ENCODE data around the gene BRINP2. TPM values are rescaled to one million over a fixed set of nuclear protein-coding genes. Genes with fewer than 3 reads are reported as not detected.

BRINP2 gene
- total RNA-seq, 1 experiment from 2014 or later = 0.24 TPM

DNA sequence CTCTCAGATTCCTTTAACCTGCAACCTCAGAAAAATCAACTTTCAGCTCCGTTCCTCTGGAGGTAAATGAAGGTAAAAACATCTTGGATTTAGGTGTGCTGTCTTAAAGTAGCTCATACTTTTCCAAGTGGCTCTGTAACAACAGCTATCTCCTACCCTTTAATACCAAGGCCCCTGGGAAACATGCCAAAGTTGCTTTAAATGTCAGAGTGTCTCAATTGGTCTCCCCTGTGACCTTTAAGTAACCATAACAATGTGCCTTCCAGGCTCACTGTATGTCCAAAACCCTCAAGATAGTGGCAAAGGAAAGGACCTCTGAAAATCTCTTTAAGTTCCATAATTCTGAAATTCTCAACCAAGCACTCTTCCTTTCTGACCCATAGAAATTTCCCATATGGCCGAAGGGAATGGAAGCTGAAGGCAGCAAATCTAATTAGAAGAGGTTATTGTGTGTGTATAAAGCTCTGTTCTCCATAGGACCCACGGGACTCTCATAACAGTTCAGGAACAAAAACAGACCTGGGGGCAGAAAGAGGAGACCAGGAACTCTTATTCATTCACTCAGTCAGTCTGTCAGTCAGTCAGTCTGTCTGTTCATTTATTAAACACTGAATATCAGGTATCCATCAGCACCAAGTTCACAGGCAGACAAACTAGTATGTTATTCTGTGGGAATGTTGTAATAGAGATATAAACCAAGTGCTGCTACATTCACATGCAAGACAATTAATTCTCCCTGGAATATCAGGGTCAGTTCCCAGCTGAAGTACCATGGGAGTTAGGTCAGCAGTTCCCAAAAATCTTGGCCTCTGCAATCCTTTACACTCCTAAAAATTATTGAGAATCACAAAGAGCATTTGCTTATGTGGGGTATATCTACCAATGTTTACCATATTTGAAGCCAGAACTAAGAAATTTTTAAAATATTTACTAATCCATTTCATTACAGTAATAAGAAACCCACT is 25.4 kb upstream of the BRINP2 start:
- Mint-ChIP-seq H3K4me1 (peaks cover 19% of the 10 kb centered on the region), H3K27me3 (ENCODE audit: low read depth) (no peaks in the 10 kb centered on the region), H3K9me3 (no peaks in the 10 kb centered on the region), H3K36me3 (no peaks in the 10 kb centered on the region), H3K27ac (no peak overlapping the region), H3K4me3 (no peak overlapping the region)
- DNase-seq (ENCODE audit: low spot score) (no peak), ATAC-seq (no peak)
- POLR2A ChIA-PET = no interaction called here
- TF ChIP-seq CREM (CRISPR knock-in tag; IDR thresholded peaks at IDR 0.05) (no peak), ZBTB21 (CRISPR knock-in tag; IDR thresholded peaks at IDR 0.05; ENCODE audit: borderline replicate concordance) (no peak), ZNF416 (CRISPR knock-in tag; IDR thresholded peaks at IDR 0.05) (no peak), KAT7 (CRISPR knock-in tag; IDR thresholded peaks at IDR 0.05; ENCODE audit: borderline replicate concordance) (no peak)
- TF ChIP-seq, protein P1, sequence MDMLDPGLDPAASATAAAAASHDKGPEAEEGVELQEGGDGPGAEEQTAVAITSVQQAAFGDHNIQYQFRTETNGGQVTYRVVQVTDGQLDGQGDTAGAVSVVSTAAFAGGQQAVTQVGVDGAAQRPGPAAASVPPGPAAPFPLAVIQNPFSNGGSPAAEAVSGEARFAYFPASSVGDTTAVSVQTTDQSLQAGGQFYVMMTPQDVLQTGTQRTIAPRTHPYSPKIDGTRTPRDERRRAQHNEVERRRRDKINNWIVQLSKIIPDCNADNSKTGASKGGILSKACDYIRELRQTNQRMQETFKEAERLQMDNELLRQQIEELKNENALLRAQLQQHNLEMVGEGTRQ (CRISPR knock-in tag; IDR thresholded peaks at IDR 0.05) = no peak
- TF ChIP-seq, protein P2, sequence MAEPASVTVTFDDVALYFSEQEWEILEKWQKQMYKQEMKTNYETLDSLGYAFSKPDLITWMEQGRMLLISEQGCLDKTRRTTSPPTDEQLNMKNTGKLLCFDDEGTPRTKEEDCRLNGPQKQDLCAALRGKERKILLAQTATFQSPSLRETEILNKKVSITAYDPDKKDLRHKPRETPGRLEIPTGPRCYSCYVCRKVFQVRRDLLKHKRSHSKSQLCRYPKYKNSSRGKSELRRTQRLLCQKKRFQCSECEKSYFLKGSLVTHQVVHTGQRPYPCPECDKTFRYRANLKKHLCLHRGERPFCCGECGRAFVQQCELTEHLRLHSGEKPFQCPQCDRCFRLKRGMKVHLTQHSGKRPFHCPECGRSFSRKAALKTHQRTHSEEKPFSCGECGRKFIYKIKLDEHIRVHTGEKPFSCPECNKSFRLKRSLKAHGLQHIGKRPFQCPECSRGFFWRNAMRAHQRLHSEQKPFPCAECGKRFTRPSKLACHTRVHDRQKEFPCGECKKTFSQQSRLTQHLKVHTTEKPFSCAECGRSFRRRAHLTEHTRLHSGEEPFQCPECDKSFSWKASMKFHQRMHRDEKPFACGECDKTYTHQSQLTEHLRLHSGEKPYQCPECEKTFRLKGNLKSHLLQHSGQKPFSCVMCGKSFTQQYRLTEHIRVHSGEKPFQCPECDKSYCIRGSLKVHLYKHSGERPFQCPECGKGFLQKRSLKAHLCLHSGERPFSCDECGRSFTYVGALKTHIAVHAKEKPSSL (CRISPR knock-in tag; conservative IDR thresholded peaks at IDR 0.05) = no peak
- CTCF ChIA-PET = interaction anchor here (1.0 to 1.5 kb wide), 3 partner anchors 36 to 247 kb away, joined by 3 to 8 read pairs (median 3); no protein-coding TSS in a partner anchor

DNA sequence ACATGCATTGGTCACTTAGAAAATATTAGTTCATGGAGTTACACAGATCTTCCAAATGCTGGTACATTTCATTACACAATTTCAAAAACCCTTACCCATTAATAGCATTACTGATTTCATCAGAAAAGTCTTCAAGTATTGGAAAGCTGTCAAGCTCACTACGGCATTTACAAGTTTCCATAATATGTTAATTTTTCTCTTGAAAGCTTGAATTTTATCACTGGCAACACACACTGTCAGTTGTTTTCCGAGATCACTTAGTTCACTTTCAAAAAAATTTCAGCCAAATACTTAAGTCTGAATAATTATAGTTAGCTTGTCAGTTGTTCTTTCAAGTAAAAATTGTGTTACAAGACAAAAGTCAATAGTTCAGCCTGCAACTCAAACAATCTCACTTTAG is 24.3 kb upstream of the BRINP2 start:
- TF ChIP-seq EMX1 (CRISPR knock-in tag; IDR thresholded peaks at IDR 0.05) (no peak), GTF2I (CRISPR knock-in tag; conservative IDR thresholded peaks at IDR 0.05) (no peak), NFYB (CRISPR knock-in tag; conservative IDR thresholded peaks at IDR 0.05; ENCODE audit: low read depth) (no peak), ZNF671 (CRISPR knock-in tag; IDR thresholded peaks at IDR 0.05) (no peak)
- TF ChIP-seq, protein P3, sequence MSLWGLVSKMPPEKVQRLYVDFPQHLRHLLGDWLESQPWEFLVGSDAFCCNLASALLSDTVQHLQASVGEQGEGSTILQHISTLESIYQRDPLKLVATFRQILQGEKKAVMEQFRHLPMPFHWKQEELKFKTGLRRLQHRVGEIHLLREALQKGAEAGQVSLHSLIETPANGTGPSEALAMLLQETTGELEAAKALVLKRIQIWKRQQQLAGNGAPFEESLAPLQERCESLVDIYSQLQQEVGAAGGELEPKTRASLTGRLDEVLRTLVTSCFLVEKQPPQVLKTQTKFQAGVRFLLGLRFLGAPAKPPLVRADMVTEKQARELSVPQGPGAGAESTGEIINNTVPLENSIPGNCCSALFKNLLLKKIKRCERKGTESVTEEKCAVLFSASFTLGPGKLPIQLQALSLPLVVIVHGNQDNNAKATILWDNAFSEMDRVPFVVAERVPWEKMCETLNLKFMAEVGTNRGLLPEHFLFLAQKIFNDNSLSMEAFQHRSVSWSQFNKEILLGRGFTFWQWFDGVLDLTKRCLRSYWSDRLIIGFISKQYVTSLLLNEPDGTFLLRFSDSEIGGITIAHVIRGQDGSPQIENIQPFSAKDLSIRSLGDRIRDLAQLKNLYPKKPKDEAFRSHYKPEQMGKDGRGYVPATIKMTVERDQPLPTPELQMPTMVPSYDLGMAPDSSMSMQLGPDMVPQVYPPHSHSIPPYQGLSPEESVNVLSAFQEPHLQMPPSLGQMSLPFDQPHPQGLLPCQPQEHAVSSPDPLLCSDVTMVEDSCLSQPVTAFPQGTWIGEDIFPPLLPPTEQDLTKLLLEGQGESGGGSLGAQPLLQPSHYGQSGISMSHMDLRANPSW (CRISPR knock-in tag; conservative IDR thresholded peaks at IDR 0.05; ENCODE audit: low read depth) = no peak
- TF ChIP-seq, protein P4, sequence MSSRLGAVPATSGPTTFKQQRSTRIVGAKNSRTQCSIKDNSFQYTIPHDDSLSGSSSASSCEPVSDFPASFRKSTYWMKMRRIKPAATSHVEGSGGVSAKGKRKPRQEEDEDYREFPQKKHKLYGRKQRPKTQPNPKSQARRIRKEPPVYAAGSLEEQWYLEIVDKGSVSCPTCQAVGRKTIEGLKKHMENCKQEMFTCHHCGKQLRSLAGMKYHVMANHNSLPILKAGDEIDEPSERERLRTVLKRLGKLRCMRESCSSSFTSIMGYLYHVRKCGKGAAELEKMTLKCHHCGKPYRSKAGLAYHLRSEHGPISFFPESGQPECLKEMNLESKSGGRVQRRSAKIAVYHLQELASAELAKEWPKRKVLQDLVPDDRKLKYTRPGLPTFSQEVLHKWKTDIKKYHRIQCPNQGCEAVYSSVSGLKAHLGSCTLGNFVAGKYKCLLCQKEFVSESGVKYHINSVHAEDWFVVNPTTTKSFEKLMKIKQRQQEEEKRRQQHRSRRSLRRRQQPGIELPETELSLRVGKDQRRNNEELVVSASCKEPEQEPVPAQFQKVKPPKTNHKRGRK (CRISPR knock-in tag; IDR thresholded peaks at IDR 0.05; ENCODE audit: borderline replicate concordance) = no peak
- no peaks in the 10 kb centered on the region for H3K9me3 Mint-ChIP-seq
- H3K27me3 Mint-ChIP-seq (ENCODE audit: low read depth) = no peaks in the 10 kb centered on the region
- ATAC-seq = no peak
- no peak overlapping the region for H3K27ac Mint-ChIP-seq
- peaks cover 19% of the 10 kb centered on the region for H3K4me1 Mint-ChIP-seq
- H3K36me3 Mint-ChIP-seq = no peaks in the 10 kb centered on the region
- DNase-seq (ENCODE audit: low spot score) = no peak
- CTCF ChIA-PET = interaction anchor here (1.9 kb wide), 1 partner anchor 9 kb away, joined by 6 read pairs; no protein-coding TSS in a partner anchor
- no peak overlapping the region for H3K4me3 Mint-ChIP-seq
- POLR2A ChIA-PET = no interaction called here

- no peaks in the 10 kb centered on the region for H3K9me3 Mint-ChIP-seq
- CTCF ChIA-PET = no interaction called here
- peaks cover 26% of the 10 kb centered on the region; the same call in 1 of the 2 replicates for H3K27me3 Mint-ChIP-seq (ENCODE audit: low read depth)
- no peak overlapping the region for H3K4me3 Mint-ChIP-seq
- peaks cover 9% of the 10 kb centered on the region for H3K4me1 Mint-ChIP-seq
- H3K27ac Mint-ChIP-seq = no peak overlapping the region
- DNase-seq (ENCODE audit: low spot score) (no peak), ATAC-seq (no peak)
- no peaks in the 10 kb centered on the region for H3K36me3 Mint-ChIP-seq
- POLR2A ChIA-PET = no interaction called here
- TF ChIP-seq, protein P5, sequence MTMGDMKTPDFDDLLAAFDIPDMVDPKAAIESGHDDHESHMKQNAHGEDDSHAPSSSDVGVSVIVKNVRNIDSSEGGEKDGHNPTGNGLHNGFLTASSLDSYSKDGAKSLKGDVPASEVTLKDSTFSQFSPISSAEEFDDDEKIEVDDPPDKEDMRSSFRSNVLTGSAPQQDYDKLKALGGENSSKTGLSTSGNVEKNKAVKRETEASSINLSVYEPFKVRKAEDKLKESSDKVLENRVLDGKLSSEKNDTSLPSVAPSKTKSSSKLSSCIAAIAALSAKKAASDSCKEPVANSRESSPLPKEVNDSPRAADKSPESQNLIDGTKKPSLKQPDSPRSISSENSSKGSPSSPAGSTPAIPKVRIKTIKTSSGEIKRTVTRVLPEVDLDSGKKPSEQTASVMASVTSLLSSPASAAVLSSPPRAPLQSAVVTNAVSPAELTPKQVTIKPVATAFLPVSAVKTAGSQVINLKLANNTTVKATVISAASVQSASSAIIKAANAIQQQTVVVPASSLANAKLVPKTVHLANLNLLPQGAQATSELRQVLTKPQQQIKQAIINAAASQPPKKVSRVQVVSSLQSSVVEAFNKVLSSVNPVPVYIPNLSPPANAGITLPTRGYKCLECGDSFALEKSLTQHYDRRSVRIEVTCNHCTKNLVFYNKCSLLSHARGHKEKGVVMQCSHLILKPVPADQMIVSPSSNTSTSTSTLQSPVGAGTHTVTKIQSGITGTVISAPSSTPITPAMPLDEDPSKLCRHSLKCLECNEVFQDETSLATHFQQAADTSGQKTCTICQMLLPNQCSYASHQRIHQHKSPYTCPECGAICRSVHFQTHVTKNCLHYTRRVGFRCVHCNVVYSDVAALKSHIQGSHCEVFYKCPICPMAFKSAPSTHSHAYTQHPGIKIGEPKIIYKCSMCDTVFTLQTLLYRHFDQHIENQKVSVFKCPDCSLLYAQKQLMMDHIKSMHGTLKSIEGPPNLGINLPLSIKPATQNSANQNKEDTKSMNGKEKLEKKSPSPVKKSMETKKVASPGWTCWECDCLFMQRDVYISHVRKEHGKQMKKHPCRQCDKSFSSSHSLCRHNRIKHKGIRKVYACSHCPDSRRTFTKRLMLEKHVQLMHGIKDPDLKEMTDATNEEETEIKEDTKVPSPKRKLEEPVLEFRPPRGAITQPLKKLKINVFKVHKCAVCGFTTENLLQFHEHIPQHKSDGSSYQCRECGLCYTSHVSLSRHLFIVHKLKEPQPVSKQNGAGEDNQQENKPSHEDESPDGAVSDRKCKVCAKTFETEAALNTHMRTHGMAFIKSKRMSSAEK (CRISPR knock-in tag; IDR thresholded peaks at IDR 0.05; ENCODE audit: borderline replicate concordance) = no peak
- TF ChIP-seq MAX (CRISPR knock-in tag; IDR thresholded peaks at IDR 0.05) = no peak
- TF ChIP-seq GABPB1 (CRISPR knock-in tag; IDR thresholded peaks at IDR 0.05) = no peak
- no peak for TF ChIP-seq ZNF416 (CRISPR knock-in tag; IDR thresholded peaks at IDR 0.05)
- no peak for TF ChIP-seq CDX4 (CRISPR knock-in tag; IDR thresholded peaks at IDR 0.05; ENCODE audit: borderline replicate concordance)
These were observed 8.5 kb upstream of the BRINP2 start for GRCh38 chr1:177162243-177162642.
